ENCODE measurements around the gene ARMH4.

ARMH4 gene

DNA sequence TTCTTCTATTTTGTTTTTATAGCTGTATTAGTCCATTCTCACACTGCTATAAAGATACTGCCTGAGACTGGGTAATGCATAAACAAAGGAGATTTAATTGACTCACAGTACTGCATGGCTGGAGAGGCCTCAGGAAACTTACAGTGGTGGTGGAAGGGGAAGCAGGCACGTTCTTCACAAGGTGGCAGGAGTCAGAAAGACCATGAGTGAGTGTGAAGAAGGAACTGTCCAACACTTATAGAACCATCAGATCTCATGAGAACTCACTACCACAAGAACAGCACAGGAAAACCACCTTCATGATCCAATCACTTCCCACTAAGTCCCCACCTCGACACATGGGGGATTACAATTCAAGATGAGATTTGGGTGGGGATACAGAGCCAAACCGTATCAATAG lies 42.3 kb downstream of the ARMH4 start:
- Histone ChIP-seq H3K4me1 (ENCODE audit: control insufficient read depth, insufficient read depth, low read length) (no peaks in the 10 kb centered on the region), H3K4me2 (ENCODE audit: low read length) (no peak overlapping the region), H3K36me3 (ENCODE audit: insufficient read depth, low read length) (no peaks in the 10 kb centered on the region)

DNA sequence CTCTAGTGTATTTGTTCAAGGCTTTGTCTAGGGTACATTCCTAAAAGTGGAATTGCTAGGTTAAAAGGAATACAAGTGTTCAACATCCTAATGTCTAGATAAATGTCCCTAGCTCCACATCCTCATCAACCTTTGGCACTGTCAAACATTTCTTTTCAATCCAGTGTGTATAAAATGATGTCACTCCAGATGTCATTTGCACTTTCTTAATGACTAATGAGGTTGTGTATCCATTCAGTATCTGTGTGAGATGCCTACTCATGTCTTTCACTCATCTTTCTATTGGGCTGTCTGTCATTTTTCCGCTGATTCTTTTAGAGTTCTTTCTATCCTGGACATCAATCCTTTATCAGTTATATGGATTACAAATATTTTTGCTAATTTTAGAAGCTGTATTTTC lies 43.3 kb downstream of the ARMH4 start:
- Histone ChIP-seq H3K4me2 (ENCODE audit: low read length) (no peak overlapping the region), H3K4me1 (ENCODE audit: control insufficient read depth, insufficient read depth, low read length) (peaks cover 8% of the 10 kb centered on the region), H3K27me3 (ENCODE audit: control insufficient read depth, insufficient read depth, low read length) (peaks cover 25% of the 10 kb centered on the region), H3K4me3 (ENCODE audit: low read length) (no peak overlapping the region), H3K9ac (ENCODE audit: low read depth, low read length) (no peak overlapping the region), H3K9me3 (replicated peaks; ENCODE audit: low read length) (no peaks in the 10 kb centered on the region), H3K36me3 (ENCODE audit: insufficient read depth, low read length) (no peaks in the 10 kb centered on the region)

More for the DNA sequence above, 42.3 kb downstream of the ARMH4 start:
- H3K27me3 ChIP-seq (ENCODE audit: control insufficient read depth, insufficient read depth, low read length), result peaks cover 25% of the 10 kb centered on the region
- H3K4me3 ChIP-seq (ENCODE audit: low read length), result no peak overlapping the region
- no peaks in the 10 kb centered on the region for H3K9me3 ChIP-seq (replicated peaks; ENCODE audit: low read length)
- H3K9ac ChIP-seq (ENCODE audit: low read depth, low read length), result no peak overlapping the region

GRCh38 chr14:58107947-58108552 lies 44.0 kb downstream of the ARMH4 start:
- Histone ChIP-seq H3K4me1 (ENCODE audit: control insufficient read depth, insufficient read depth, low read length) (peaks cover 8% of the 10 kb centered on the region), H3K36me3 (ENCODE audit: insufficient read depth, low read length) (no peaks in the 10 kb centered on the region), H3K9me3 (replicated peaks; ENCODE audit: low read length) (no peaks in the 10 kb centered on the region), H3K9ac (ENCODE audit: low read depth, low read length) (no peak overlapping the region), H3K27me3 (ENCODE audit: control insufficient read depth, insufficient read depth, low read length) (peaks cover 21% of the 10 kb centered on the region), H3K4me3 (ENCODE audit: low read length) (no peak overlapping the region), H3K4me2 (ENCODE audit: low read length) (no peak overlapping the region)

DNA sequence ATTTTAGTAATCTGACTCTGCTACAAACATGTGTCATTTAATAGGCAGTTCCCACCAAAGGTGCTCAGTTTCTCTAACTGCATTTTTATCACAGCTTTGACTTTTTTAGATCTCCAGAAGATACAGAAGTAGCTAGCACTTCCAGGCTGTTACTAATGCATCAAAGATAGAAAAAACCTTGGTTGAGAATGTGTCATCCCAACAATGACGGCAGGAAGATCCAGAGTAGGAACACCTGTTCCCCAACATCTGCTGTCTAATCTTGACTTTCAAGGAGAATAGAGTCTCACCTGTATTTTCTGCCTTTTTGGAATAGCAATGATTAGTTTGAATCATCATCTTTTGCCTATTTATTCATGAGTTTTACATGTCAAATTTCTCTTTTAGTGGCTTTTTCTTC lies 45.0 kb downstream of the ARMH4 start:
- no peak overlapping the region for H3K4me2 ChIP-seq (ENCODE audit: low read length)
- H3K4me3 ChIP-seq (ENCODE audit: low read length), result no peak overlapping the region
- no peaks in the 10 kb centered on the region for H3K36me3 ChIP-seq (ENCODE audit: insufficient read depth, low read length)
- H3K9me3 ChIP-seq (replicated peaks; ENCODE audit: low read length), result no peaks in the 10 kb centered on the region
- H3K4me1 ChIP-seq (ENCODE audit: control insufficient read depth, insufficient read depth, low read length), result peaks cover 8% of the 10 kb centered on the region
- H3K9ac ChIP-seq (ENCODE audit: low read depth, low read length), result no peak overlapping the region
- H3K27me3 ChIP-seq (ENCODE audit: control insufficient read depth, insufficient read depth, low read length), result peaks cover 14% of the 10 kb centered on the region

GRCh38 chr14:58106446-58106845 lies 45.6 kb downstream of the ARMH4 start:
- no peaks in the 10 kb centered on the region for H3K9me3 ChIP-seq (replicated peaks; ENCODE audit: low read length)
- no peak overlapping the region for H3K4me2 ChIP-seq (ENCODE audit: low read length)
- no peak overlapping the region for H3K4me3 ChIP-seq (ENCODE audit: low read length)
- H3K27me3 ChIP-seq (ENCODE audit: control insufficient read depth, insufficient read depth, low read length), result peaks cover 14% of the 10 kb centered on the region
- no peak overlapping the region for H3K9ac ChIP-seq (ENCODE audit: low read depth, low read length)
- H3K36me3 ChIP-seq (ENCODE audit: insufficient read depth, low read length), result no peaks in the 10 kb centered on the region
- H3K4me1 ChIP-seq (ENCODE audit: control insufficient read depth, insufficient read depth, low read length), result peaks cover 8% of the 10 kb centered on the region

DNA sequence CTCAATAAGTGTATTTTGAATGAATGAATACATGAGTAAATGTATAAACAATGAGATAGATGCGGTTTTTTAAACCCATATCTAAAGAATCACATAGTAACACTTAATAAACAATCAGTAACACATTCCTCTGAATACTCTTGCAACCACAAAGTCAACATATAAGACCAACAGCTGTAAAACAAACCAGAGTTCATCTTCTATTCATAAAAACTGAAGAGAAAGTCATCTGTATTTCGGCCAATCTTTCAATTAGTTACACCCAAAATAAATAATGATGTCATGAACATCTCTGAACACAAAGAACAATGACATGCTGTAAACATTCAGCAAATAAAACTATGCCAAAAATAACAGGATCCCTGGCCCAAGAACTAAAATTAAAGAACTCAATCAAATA lies 47.2 kb downstream of the ARMH4 start:
- Histone ChIP-seq H3K9ac (ENCODE audit: low read depth, low read length) (no peak overlapping the region), H3K9me3 (replicated peaks; ENCODE audit: low read length) (no peaks in the 10 kb centered on the region), H3K4me1 (ENCODE audit: control insufficient read depth, insufficient read depth, low read length) (peaks cover 20% of the 10 kb centered on the region), H3K4me3 (ENCODE audit: low read length) (no peak overlapping the region), H3K36me3 (ENCODE audit: insufficient read depth, low read length) (no peaks in the 10 kb centered on the region), H3K4me2 (ENCODE audit: low read length) (no peak overlapping the region), H3K27me3 (ENCODE audit: control insufficient read depth, insufficient read depth, low read length) (peaks cover 14% of the 10 kb centered on the region)

GRCh38 chr14:58100735-58101368 lies 51.2 kb downstream of the ARMH4 start:
- no peak overlapping the region for H3K9ac ChIP-seq (ENCODE audit: low read depth, low read length)
- peaks cover 20% of the 10 kb centered on the region for H3K4me1 ChIP-seq (ENCODE audit: control insufficient read depth, insufficient read depth, low read length)
- H3K4me3 ChIP-seq (ENCODE audit: low read length), result no peak overlapping the region
- H3K9me3 ChIP-seq (replicated peaks; ENCODE audit: low read length), result no peaks in the 10 kb centered on the region
- H3K27me3 ChIP-seq (ENCODE audit: control insufficient read depth, insufficient read depth, low read length), result peaks cover 3% of the 10 kb centered on the region
- no peaks in the 10 kb centered on the region for H3K36me3 ChIP-seq (ENCODE audit: insufficient read depth, low read length)
- no peak overlapping the region for H3K4me2 ChIP-seq (ENCODE audit: low read length)

DNA sequence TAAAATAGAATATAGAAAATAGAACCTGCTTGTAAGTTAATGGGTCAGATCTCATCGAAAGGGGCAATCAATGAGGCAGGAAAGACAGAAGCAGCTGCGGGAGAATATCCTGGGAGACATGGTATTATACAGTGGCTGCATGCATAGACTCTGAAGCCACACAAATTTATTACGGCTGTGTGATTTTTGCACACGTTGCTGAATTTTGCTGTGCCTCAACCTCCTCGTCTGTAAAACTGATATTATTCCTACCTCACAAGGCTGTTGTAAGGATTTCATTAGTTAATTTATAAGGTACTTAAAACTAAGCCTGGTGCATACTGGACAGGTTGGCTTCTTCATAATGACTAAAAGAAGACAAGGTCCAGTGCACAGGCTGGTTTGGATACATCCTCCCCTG lies 52.3 kb downstream of the ARMH4 start:
- no peak overlapping the region for H3K9ac ChIP-seq (ENCODE audit: low read depth, low read length)
- no peaks in the 10 kb centered on the region for H3K27me3 ChIP-seq (ENCODE audit: control insufficient read depth, insufficient read depth, low read length)
- H3K4me3 ChIP-seq (ENCODE audit: low read length), result no peak overlapping the region
- no peaks in the 10 kb centered on the region for H3K36me3 ChIP-seq (ENCODE audit: insufficient read depth, low read length)
- peaks cover 20% of the 10 kb centered on the region for H3K4me1 ChIP-seq (ENCODE audit: control insufficient read depth, insufficient read depth, low read length)
- no peaks in the 10 kb centered on the region for H3K9me3 ChIP-seq (replicated peaks; ENCODE audit: low read length)
- no peak overlapping the region for H3K4me2 ChIP-seq (ENCODE audit: low read length)

- Histone ChIP-seq H3K4me1 (ENCODE audit: control insufficient read depth, insufficient read depth, low read length) (peaks cover 12% of the 10 kb centered on the region), H3K4me3 (ENCODE audit: low read length) (no peak overlapping the region), H3K9ac (ENCODE audit: low read depth, low read length) (no peak overlapping the region), H3K4me2 (ENCODE audit: low read length) (no peak overlapping the region), H3K27me3 (ENCODE audit: control insufficient read depth, insufficient read depth, low read length) (no peaks in the 10 kb centered on the region), H3K9me3 (replicated peaks; ENCODE audit: low read length) (no peaks in the 10 kb centered on the region), H3K36me3 (ENCODE audit: insufficient read depth, low read length) (no peaks in the 10 kb centered on the region)
Measured at GRCh38 chr14:58098507-58098906, 53.5 kb downstream of the ARMH4 start.

- Histone ChIP-seq H3K9ac (ENCODE audit: low read depth, low read length) (no peak overlapping the region), H3K4me3 (ENCODE audit: low read length) (no peak overlapping the region), H3K9me3 (replicated peaks; ENCODE audit: low read length) (no peaks in the 10 kb centered on the region), H3K4me2 (ENCODE audit: low read length) (no peak overlapping the region), H3K27me3 (ENCODE audit: control insufficient read depth, insufficient read depth, low read length) (no peaks in the 10 kb centered on the region), H3K4me1 (ENCODE audit: control insufficient read depth, insufficient read depth, low read length) (peaks cover 12% of the 10 kb centered on the region), H3K36me3 (ENCODE audit: insufficient read depth, low read length) (no peaks in the 10 kb centered on the region)
Measured at GRCh38 chr14:58096731-58097130, 55.3 kb downstream of the ARMH4 start.

GRCh38 chr14:58091883-58092630 lies 60.0 kb downstream of the ARMH4 start:
- Histone ChIP-seq H3K36me3 (ENCODE audit: insufficient read depth, low read length) (no peaks in the 10 kb centered on the region), H3K4me1 (ENCODE audit: control insufficient read depth, insufficient read depth, low read length) (no peaks in the 10 kb centered on the region), H3K4me3 (ENCODE audit: low read length) (no peak overlapping the region), H3K9me3 (replicated peaks; ENCODE audit: low read length) (no peaks in the 10 kb centered on the region), H3K9ac (ENCODE audit: low read depth, low read length) (no peak overlapping the region), H3K27me3 (ENCODE audit: control insufficient read depth, insufficient read depth, low read length) (peaks cover 6% of the 10 kb centered on the region), H3K4me2 (ENCODE audit: low read length) (no peak overlapping the region)

Data from skeletal muscle satellite cell (primary cell).